NCI-H446 treated with DMSO at 0.1 percent for 48 hours (cell line): Measurements from ENCODE around the gene C1orf167.

ENCODE experiments used
- DNase-seq: peaks from one replicate; lab custom pipeline; 2025; lab: John Stamatoyannopoulos, UW

C1orf167 gene

GRCh38 chr1:11761285-11761684, 708 bp upstream of the C1orf167 start:
- DNase-seq = no peak

GRCh38 chr1:11764115-11764514, 2.1 kb downstream of the C1orf167 start:
- no peak for DNase-seq

- DNase-seq = no peak
Measured at GRCh38 chr1:11764519-11764918, 2.5 kb downstream of the C1orf167 start.

GRCh38 chr1:11765661-11766428, 3.9 kb downstream of the C1orf167 start:
- no peak for DNase-seq

- no peak for DNase-seq
Measured at GRCh38 chr1:11766429-11766776, 4.4 kb downstream of the C1orf167 start.

- DNase-seq = no peak
Measured at GRCh38 chr1:11767922-11768704, 6.1 kb downstream of the C1orf167 start.

- DNase-seq = no peak
Measured at GRCh38 chr1:11768821-11769220, 6.8 kb downstream of the C1orf167 start.

GRCh38 chr1:11769274-11769673, 7.3 kb downstream of the C1orf167 start:
- DNase-seq = no peak

GRCh38 chr1:11770011-11770410, 8.0 kb downstream of the C1orf167 start:
- DNase-seq = no peak

- DNase-seq = no peak
Measured at GRCh38 chr1:11771481-11772043, 9.6 kb downstream of the C1orf167 start.

GRCh38 chr1:11772458-11772857, 10.5 kb downstream of the C1orf167 start:
- no peak for DNase-seq

GRCh38 chr1:11774753-11775152, 12.8 kb downstream of the C1orf167 start:
- DNase-seq = no peak

GRCh38 chr1:11777658-11778322, 15.8 kb downstream of the C1orf167 start:
- DNase-seq = no peak

- no peak for DNase-seq
Measured at GRCh38 chr1:11778336-11778735, 16.3 kb downstream of the C1orf167 start.

- no peak for DNase-seq
Measured at GRCh38 chr1:11778844-11779623, 17.0 kb downstream of the C1orf167 start.

GRCh38 chr1:11779715-11780379, 17.9 kb downstream of the C1orf167 start:
- DNase-seq = no peak

- DNase-seq = no peak
Measured at GRCh38 chr1:11780380-11781147, 18.6 kb downstream of the C1orf167 start.

- DNase-seq = no peak
Measured at GRCh38 chr1:11781297-11781696, 19.3 kb downstream of the C1orf167 start.

- no peak for DNase-seq
Measured at GRCh38 chr1:11782127-11782708, 20.2 kb downstream of the C1orf167 start.

- DNase-seq = no peak
Measured at GRCh38 chr1:11783556-11783955, 21.6 kb downstream of the C1orf167 start.
